ENCODE measurements around the gene DIP2B.

Gene DIP2B

DNA sequence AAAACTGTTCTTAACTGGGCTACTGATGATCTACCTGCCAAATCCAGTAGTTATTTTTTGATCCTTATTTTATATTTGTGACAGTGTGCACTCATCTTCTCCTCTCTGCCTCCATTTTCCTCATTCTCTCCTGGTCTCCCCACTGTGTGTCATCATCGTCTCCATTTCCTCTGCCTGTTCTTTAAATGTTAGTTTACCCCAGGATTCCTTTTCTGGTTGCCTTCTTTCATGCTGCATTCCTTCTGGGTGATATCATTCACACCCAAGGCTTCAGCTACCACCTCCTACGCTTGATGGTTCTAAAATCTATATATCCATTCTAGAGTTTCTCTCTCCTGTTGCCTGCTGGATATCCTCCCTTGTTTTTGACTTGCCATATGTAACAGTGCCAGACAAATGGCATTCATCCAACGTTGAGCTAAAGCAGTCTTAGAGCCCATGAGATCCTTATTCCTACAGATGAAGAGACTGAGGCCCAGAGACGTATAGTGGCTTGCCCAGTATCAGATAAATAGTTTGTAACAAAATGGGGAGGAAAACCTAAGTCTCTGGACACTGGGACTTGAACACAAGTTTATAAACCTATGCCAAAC, 109.5 kb downstream of the DIP2B start:
- no peak for DNase-seq

DNA sequence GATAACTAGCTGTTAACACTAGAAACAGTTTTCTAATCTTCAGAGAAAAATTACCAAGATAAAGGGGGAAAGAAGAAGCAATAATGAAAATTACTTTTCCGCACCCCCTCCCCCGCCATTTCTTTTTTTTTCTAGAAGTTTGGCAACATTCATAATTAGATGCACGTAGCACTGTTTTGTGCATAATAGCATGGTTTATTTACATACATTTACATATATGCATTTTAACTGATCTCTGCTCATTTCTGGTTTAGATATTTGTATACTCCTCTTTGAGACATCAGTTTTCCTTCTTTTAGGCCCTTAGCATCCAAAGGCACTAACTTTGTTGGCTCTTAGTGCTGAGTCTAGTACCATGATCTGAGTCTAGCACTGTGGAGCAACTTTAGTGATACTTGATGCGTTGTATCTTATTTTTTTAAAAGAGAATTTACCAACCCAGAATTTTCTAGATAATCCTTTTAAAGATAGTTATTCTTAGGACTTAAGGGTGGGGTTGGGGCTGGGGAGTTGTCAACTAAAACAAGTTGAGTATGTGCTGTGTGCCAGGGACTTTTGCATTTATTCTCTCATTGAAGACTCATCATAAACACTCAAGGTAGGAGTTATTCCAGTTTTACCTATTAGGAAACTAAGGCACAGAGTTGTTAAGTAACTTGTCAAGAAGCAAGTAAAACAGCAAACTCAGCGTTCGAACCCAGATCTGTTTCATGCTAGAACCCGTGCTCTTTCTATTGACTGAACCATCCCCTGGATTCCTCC, 110.5 kb downstream of the DIP2B start:
- no peak for DNase-seq

DNA sequence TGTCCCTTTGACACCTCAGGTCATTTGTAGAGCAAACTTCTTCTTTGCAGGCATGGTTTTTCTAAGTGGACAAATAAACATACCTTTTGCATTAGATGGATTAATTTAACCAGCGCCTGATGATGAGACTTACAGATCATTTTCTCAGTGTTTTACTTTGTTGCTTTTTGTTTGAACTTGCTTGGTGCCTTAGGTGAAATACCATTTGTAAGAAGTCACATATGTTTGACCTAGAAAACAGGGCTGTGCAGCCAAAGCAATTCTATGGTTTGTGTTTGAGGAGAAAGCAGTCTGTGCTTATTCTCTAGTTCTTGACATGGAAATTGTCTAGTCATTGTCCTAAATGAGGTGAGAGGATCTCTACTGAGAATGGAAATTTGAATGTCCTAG, 111.1 kb downstream of the DIP2B start:
- DNase-seq, result no peak

DNA sequence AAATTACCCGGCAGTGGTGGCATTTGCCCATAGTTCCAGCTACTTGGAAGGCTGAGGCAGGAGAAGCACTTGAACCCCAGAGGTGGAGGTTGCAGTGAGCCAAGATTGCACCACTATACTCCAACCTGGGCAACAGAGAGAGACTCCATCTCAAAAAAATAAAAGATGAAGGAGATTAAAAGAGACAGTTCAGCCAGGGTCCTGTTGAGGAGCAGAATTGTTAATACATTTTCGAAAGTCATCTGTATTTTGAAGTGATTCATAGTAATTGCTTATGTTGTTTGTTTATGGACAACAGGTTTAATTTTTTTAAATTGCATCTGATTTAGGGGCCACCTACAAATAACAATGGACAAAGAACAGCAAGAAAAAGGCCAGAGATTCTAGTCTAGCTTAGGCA, 112.9 kb downstream of the DIP2B start:
- no peak for DNase-seq

DNA sequence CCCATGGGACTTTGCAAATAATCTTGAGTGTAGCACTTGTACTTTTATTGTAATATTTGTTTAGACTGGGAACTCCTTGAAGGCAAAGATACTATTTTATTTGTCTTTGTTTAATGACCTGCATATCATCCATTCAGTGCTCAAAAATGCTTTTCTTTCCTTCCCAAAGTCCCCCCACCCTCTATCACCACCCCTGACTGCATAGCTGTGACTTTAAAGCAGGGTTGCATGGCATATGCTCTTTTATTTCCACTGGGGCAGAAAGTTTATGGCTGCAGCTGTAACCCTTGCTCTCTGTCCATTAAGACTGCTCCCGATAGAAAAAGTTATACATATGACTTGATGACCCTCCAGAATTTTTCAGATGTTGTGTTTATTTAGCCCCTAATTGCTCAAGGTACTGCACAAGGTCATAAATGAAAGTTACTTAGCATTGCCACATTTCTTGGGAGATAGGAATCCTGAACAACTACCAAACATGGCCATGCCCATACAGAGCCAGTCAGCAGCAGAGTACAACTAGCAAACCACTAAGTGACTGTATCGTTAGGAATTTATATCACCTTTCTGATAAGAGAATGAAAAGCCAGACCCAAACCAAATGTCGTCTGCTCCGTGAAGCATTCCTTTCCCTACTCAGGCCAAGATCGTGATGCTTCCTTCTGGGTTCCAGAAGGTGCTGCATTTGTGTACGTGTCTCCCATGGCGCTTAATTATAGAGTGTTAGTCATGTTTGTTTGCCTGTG, 114.3 kb downstream of the DIP2B start:
- DNase-seq, result no peak

DNA sequence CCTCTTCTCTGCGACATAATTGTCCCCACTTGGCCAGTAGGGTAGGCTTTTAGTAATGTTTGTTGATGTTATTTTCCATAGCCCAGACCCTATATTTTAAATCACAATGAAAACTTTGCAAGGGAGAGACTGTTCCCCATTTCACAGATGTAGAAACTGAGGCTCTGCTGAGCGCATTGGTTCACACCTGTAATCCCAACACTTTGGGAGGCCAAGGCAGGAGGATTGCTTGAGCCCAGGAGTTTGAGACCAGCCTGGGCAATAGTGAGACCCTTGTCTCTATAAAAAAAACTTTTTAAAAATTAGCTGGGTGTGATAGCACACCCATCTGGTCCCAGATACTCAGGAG, 114.8 kb downstream of the DIP2B start:
- no peak for DNase-seq

DNA sequence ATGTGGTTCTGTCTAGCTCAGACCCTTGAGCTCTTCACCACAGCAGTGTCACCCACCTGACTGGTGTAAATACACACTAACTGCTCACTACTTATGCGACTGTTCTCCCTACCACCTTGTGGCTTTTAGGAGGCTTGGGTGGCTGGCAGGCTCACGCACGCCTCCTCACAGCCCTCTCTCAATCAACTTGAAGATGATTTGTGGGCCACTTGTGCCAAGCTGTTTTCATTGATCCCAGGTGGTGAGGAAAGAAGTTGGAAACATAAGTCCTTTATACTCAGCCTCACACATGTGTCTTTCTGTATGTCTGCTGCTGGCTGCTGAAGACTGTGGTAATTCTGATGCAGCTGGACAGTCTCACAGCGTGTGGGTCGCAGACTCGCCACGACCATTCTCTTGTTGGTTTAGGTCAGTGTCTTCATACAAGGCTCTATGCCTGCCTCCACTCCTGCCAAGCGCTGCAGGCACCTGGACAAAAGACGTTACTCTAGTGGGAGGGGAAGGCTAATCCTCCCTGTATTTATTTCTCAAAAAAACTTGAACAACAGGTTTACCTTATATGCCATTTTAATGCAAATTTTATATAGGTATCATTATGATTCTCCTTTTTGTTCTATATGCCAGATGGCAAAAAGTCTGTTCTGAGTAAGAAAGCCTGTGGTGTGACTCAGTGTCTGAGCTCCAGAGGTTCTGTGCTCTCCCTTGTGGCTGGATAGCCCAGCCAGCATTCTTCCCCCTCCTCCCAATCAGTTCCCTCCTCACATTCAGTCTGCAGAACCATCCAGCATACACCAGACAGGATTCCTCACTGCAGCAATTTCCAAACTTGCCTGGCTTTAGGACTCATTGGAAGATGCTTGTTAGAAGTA, 115.6 kb downstream of the DIP2B start:
- no peak for DNase-seq

DNA sequence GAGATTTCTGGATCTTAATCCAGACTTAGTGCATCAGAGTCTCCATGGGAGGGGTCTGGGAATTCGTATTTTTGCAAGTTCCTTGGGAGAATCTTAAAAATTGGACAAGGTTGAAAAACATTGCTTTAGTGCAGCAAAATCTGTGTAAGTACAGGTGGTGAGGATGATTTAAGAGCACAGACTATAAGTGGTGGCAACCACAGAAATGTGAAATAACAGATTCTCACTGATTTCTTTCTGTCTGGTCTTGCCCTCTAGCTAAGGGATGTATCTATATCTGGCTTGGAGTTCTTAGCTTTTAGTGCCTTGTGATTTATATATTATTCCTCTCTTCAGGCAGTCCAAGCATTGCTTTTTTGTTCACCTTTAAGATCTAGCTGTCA, 116.2 kb downstream of the DIP2B start:
- DNase-seq, result no peak

DNA sequence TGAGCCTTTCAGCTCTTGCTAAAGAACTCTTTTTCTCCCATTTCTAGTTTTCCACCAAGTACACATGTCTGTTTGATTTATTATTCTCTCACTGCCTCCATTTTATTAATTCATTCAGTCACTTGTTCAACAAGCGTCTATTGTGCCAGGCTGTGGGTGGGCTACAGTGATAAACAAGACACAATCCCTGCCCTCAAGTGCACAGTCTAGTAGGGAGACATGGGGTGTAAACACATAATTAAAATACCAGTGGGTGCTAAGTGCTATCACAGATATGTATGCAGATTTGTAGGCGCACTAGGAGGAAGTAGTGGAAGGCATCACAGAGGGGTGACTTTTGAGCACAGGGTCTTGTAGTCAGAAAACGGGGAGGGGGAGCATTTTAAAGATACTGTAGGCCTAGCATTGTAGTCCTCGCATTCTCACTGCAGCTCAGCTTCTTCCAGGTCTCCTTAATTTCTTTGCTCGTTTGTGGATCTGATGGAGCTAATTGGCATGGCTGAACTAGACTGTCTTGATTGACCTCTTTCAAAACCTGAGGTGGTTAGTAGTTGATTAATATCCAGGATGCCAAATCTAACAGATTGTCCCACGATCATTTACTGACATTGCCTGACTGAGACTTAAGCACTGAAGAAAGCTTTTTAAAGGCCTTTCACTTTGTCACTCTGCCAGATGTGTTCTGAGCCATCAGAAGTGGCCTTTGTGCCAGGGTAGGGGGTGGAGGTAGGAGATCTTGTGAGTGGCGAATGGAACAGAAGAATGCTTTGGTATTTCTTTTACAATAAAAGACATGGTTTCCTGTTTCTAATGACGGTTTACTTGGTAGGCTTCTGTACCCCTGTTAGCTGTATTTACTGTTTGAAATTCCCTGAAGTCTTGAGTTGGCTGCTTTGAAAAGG, 116.9 kb downstream of the DIP2B start:
- DNase-seq, result no peak

DNA sequence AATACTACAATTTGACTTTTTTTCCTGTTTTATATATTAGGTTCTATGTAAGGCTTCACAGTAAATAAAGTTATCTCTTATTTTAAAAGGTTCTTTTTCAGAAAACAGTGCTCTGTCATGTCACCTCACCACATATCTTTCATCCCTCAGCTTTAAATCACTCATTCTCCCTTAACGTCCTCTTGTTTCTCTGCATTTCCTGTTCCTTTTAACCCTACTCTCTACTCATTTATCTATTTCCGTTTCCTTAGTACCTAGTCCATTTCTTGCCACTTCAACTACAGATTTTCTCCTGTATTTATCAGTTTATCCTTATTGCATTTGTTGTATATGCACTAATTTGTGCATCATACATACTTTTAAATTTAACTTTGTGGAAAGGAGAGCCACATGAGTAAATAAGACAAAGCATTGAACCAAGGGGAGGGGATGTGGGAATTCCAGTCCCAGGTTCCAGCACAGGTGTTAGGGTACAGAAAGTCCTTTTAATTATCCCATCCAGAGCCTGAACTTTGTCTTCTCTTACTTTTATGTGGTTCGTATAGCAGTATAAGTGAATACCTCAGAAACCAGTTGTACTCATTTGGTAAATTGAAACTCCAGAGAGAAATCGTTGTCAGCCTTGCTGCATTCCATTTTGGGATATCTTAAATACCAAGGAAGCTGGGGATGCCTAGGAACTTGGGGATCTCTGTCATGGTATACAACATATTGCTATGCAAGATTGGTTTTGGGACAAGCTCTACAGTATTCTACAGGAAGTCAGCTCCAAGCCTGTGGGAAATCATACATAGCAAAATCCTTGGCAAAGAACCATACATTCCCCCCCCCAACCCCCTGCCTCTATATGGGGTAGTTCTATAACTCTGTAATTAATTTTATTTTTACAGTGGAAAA, 120.5 kb downstream of the DIP2B start:
- no peak for DNase-seq

DNA sequence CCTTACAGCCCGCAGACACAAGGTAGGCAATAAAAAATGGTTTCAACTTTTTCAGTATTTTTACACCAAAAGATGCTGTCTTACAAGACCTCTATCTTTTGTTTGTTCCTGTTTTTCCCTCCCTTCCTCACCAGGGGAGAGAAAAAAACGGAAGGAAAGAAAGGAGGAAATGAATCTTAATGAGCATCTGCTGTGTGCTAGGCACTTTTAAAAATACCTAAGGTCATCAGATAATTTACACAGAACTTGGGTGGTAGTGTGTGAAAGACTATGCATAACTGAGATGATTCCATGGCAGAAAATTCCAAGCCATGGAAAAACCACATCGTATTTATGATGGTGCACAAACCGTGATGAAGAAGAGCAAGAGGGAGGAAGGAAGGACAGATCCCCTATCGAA, 121.2 kb downstream of the DIP2B start:
- no peak for DNase-seq

DNA sequence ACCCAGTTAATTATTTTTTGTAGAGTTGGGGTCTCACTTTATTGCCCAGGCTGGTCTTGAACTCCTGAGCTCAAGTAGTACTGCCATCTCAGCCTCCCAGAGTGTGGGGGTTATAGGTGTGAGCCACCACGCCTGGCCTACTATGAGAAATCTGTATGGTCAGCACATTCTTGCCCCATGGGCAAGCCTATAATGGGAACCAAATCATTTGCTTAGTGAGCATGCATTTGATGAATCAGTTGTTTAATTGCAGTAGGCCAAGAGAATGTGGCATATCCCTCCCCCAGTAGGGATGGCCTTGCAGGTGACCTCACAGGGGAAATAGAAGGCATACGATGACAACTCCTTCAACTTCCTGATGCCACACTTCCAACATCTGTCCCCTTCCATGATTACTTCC, 122.7 kb downstream of the DIP2B start:
- DNase-seq, result no peak

DNA sequence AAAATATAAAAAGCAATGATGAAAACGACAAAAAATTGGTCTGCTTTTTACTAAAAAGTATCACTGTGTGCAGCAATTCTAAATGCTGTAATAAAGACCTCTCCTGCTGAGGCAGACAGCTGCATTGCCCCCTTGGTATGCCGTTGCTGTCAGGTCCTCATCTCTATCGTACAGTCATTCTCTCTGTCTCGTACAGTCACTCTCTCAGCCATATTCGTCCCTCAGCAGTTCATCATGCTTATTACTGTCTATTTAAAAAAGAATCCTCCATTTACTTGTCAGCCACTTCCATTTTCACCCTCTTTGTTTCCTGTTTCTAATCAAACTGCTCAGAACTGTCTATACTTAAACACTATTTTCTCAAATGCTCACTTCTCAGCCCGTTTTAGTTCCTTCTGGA, 123.6 kb downstream of the DIP2B start:
- DNase-seq, result no peak

DNA sequence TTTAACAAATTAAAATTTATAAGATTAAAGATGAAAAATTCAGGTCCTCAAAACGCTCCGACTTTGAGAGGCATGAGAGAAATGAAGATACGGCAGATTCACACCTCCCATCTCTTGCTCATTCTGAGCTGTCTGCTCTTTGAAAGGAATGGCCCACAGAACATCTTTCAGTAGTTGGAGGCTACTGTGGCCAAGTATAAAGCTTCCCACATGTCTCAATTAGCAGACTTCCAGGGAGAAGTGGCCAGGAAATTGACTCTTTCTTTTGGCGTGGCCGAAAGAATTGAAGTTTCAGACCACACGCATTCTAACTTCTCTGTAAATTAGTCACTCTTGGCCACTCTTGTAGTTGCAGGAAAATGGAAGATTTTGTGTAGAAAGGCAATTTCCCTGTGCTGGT, 129.2 kb downstream of the DIP2B start:
- no peak for DNase-seq

DNA sequence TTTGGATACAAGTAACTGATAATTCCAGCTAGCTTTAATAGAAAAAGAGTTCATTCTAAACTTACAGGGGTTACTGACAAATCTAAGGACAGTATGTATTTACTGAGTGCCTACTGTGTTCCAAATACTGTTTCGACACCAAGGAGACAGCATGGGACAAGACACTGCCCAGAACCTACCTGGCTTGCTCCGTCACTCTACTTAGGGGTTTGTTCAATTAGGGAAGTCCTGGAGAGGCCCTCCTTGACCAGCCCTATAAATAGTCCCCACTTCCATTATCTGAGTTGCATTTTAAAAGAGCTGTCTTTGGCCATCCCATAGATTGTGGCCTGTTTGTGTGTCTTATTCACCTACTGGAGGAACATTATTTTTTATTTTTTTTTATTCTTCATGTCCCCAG, 129.6 kb downstream of the DIP2B start:
- no peak for DNase-seq

DNA sequence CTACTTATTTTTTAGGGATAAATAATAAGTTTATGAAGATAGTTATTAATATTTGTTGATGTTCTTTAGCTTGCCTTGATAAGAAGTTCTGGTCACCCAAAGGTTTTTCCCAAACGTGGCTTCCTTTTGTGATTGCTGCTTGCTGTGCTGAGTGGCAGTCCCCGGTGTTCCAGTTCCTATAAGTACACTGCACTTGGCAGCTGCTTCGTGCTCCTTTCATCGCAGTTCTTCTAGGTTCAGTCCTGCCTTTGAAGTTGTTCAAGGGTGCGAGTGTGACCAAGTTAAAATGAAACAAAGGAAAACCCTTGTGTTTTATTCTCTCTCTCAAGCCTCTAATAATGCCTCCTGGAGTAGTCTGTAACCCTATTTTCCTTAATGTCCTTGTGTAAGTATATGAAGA, 130.6 kb downstream of the DIP2B start:
- no peak for DNase-seq

DNA sequence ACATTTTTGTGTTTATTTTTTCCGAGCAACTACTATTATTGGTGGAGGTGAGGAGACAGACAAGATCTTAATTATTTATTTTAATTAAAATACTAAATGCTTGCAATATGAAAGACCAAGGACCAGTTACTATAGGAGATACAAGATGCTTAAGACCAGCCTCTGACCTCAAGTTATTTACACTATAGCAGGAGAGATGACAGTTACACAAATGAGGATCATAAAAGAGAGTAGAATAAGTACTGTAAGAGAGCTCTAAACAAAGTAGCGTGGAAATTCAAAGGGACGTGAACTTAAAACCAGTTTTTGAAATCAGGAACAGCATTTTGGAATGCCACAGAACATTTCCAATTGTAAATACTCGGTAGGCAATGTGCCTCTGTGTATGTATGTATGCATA, 131.1 kb downstream of the DIP2B start:
- no peak for DNase-seq

DNA sequence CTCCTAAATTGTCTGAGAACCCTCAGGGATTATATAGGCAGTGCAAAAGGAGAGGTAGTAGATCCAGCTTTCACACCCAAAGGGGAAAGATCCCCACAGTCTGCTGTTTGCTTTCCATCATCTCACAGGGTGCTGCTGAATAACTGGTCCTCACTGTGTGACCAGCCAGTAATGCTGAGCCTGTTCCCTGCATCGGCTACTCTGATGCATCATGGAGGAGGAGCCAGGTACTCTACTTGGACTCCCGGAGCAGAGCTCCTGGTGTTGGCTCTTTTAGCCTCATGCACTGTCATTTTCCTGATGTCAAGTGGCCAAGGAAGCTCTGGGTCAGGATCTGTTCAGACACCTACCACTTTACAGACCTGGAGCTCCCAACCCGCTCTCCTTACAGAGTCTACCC, 131.7 kb downstream of the DIP2B start:
- no peak for DNase-seq

DNA sequence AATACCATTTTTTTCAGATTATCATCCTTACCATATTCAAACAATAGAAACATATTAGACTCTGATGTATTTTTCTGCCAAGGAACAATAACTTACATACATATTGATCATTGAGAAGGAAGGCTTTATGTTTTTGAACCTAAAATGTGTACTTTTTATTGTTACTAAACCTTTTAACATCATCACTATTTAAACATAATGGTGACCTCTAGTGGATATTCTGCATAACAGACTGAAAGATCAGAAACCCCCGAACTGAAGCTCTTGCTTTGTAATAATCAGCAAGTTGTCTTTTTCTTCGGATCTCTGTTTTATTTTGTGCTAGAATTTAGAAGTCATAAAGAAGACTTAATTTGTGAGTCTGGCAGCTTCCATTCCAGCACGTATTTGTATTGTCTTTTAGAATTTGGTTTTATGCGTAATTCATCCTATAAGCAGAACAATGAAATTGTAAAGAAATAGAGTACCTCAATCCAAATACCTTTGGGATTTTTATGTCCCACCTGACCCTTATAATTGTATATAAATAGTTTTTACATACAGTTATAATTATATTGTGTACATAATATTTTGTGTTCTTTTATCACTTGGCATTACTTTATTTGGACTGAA, 133.2 kb downstream of the DIP2B start:
- no peak for DNase-seq

DNA sequence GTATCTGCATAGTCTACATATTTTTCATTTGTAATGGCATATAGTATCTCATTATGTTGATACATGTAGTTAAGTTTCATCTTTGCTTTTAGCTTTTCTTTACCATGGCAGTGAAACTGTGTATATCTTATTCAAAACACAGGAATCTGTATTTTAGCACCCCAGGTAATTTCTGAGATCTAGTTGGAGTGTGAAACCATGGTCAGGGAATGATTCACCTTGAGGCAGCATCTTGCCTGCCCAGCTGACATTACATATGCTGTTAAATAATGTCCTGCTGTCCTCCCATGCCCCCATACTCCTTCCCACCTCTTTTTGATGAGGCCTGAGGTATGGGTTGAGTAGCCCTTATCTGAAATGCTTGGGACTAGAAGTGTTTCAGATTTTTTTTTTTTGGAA, 133.7 kb downstream of the DIP2B start:
- DNase-seq, result no peak

DNA sequence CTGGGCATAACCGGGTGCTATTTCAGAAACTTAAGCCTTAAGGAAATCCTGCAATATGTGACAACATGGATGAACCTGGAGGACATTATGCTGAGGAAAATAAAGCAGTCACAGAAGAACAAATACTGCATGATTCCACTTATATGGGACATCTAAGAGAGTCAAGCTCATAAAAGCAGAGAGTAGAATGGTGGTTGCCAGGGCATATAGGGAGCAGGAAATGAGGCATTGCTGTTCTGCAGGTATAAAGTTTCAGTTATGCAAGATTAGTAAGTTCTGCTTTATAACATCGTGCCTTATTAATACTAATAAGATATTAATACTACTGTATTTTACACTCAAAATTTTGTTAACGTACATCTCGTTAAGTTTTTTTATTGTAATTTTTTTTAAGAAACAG, 134.9 kb downstream of the DIP2B start:
- no peak for DNase-seq

Data from stimulated activated CD4-positive, alpha-beta T cell treated with anti-CD3 and anti-CD28 coated beads, Interleukin-2, amount 100 ng/mL, for 48 hours (primary cell).